GM23338 (cell line): ENCODE measurements around the gene CAMTA1. TPM values are rescaled to one million over a fixed set of nuclear protein-coding genes. Genes with fewer than 3 reads are reported as not detected.

ENCODE experiments used
- ATAC-seq: fragments of 200-7000 bp; cut with Tn5 transposase; 3 replicates; pipeline ENCODE4 v1.9.1; 2020
- DNase-seq: peaks from one replicate; pipeline ENCODE4 v3.0.0-alpha.2; 2015; ENCODE audit warnings: low spot score
- H2AFZ ChIP-seq: fragments of 200-600 bp; sonication (generic); 2 replicates; pipeline ENCODE4 v1.8.0; 2016; ENCODE audit warnings: antibody characterized with exemption, mild to moderate bottlenecking, moderate library complexity
- H3F3A ChIP-seq: fragments of 200-600 bp; sonication (generic); replicated peaks from 2 replicates; pipeline ENCODE4 v1.8.0; 2017; ENCODE audit warnings: antibody characterized with exemption, mixed run types, low read depth
- H3K27ac ChIP-seq: fragments of 200-600 bp; sonication (generic); 2 replicates; pipeline ENCODE4 v1.6.1; 2016; ENCODE audit warnings: low read depth
- H3K27me3 ChIP-seq: fragments of 200-600 bp; sonication (generic); 2 replicates; pipeline ENCODE4 v1.8.0; 2016; ENCODE audit warnings: mild to moderate bottlenecking, mixed run types, moderate library complexity; ENCODE audit not compliant: insufficient read depth
- H3K36me3 ChIP-seq: fragments of 200-600 bp; sonication (generic); 2 replicates; pipeline ENCODE4 v1.8.0; 2016; ENCODE audit warnings: mild to moderate bottlenecking; ENCODE audit not compliant: insufficient read depth
- H3K4me1 ChIP-seq: fragments of 200-600 bp; sonication (generic); 2 replicates; pipeline ENCODE4 v1.8.0; 2016; ENCODE audit warnings: mild to moderate bottlenecking, moderate library complexity; ENCODE audit not compliant: insufficient read depth
- H3K4me2 ChIP-seq: fragments of 200-600 bp; sonication (generic); 2 replicates; pipeline ENCODE4 v1.7.1; 2017; ENCODE audit warnings: mixed run types
- H3K4me3 ChIP-seq: fragments of 200-600 bp; sonication (generic); 2 replicates; pipeline ENCODE4 v1.6.1; 2016; ENCODE audit warnings: mixed run types
- H3K79me2 ChIP-seq: fragments of 200-600 bp; sonication (generic); replicated peaks from 2 replicates; pipeline ENCODE4 v1.8.0; 2017; ENCODE audit warnings: mild to moderate bottlenecking; ENCODE audit not compliant: insufficient read depth
- H3K9me2 ChIP-seq: fragments of 200-600 bp; sonication (generic); 2 replicates; pipeline ENCODE4 v1.8.0; 2017; ENCODE audit not compliant: insufficient read depth
- H4K20me1 ChIP-seq: fragments of 200-600 bp; sonication (generic); replicated peaks from 2 replicates; pipeline ENCODE4 v1.8.0; 2017; ENCODE audit warnings: mild to moderate bottlenecking; ENCODE audit not compliant: insufficient read depth
- H3K27ac Mint-ChIP-seq: 2 replicates; pipeline ENCODE4 v1.8.0; 2020; ENCODE audit warnings: inconsistent platforms, mild to moderate bottlenecking, moderate library complexity, mixed read lengths
- H3K27me3 Mint-ChIP-seq: 3 replicates; pipeline ENCODE4 v1.8.0; 2022; ENCODE audit warnings: low read depth, mild to moderate bottlenecking, moderate library complexity, mixed read lengths, inconsistent platforms; ENCODE audit not compliant: insufficient read depth, poor library complexity
- H3K36me3 Mint-ChIP-seq: 3 replicates; pipeline ENCODE4 v1.8.0; 2021; ENCODE audit warnings: low read depth, mild to moderate bottlenecking, inconsistent platforms, moderate library complexity, mixed read lengths
- H3K4me1 Mint-ChIP-seq: 3 replicates; pipeline ENCODE4 v1.8.0; 2020; ENCODE audit warnings: mild to moderate bottlenecking, inconsistent platforms, mixed read lengths
- H3K4me3 Mint-ChIP-seq: 3 replicates; pipeline ENCODE4 v1.8.0; 2021; ENCODE audit warnings: moderate library complexity, mild to moderate bottlenecking, inconsistent platforms, mixed read lengths
- H3K9me3 Mint-ChIP-seq: 3 replicates; pipeline ENCODE4 v1.8.0; 2020; ENCODE audit warnings: moderate library complexity, mild to moderate bottlenecking, inconsistent platforms, mixed read lengths
- CREB1 ChIP-seq: fragments of 250-450 bp; sonication (Bioruptor Pico); IDR thresholded peaks from 2 replicates; pipeline ENCODE4 v1.5.0; 2020; ENCODE audit warnings: low read depth, mild to moderate bottlenecking, moderate library complexity
- CTCF ChIP-seq, 2 experiments: fragments of 200-600 bp in 1 of 2; sonication (generic) in 1 of 2; conservative IDR thresholded peaks; 2 replicates each; pipeline versions ENCODE4 v1.5.1 to v1.6.1; 2016 to 2017; ENCODE audit warnings: antibody characterized with exemption in 2 of 2, low read depth in 2 of 2, mild to moderate bottlenecking in 2 of 2, moderate library complexity in 1 of 2
- ETS1 ChIP-seq: IDR thresholded peaks from 2 replicates; pipeline ENCODE4 v1.6.1; 2016; ENCODE audit warnings: antibody characterized with exemption
- EZH2 ChIP-seq: fragments of 200-600 bp; sonication (generic); IDR thresholded peaks from one replicate; pipeline ENCODE4 v1.8.0; 2017; ENCODE audit warnings: antibody characterized with exemption, mild to moderate bottlenecking, low read depth; ENCODE audit not compliant: unreplicated experiment
- EZH2phosphoT487 ChIP-seq: fragments of 200-600 bp; sonication (generic); IDR thresholded peaks from one replicate; pipeline ENCODE4 v1.8.1; 2018; ENCODE audit warnings: antibody characterized with exemption; ENCODE audit not compliant: unreplicated experiment
- JUNB ChIP-seq: IDR thresholded peaks from one replicate; pipeline ENCODE4 v1.6.1; 2016; ENCODE audit warnings: antibody characterized with exemption; ENCODE audit not compliant: unreplicated experiment
- NANOG ChIP-seq: IDR thresholded peaks from 2 replicates; pipeline ENCODE4 v1.6.1; 2016; ENCODE audit warnings: antibody characterized with exemption, borderline replicate concordance
- POLR2AphosphoS5 ChIP-seq: IDR thresholded peaks from 2 replicates; pipeline ENCODE4 v1.6.1; 2016; ENCODE audit warnings: antibody characterized with exemption, low read depth
- REST ChIP-seq: IDR thresholded peaks from one replicate; pipeline ENCODE4 v1.6.1; 2018; ENCODE audit warnings: antibody characterized with exemption; ENCODE audit not compliant: unreplicated experiment
- STAT1 ChIP-seq: IDR thresholded peaks from one replicate; pipeline ENCODE4 v1.6.1; 2016; ENCODE audit warnings: antibody characterized with exemption; ENCODE audit not compliant: unreplicated experiment
- ZNF114 ChIP-seq: fragments of 250-450 bp; sonication (Bioruptor Pico); IDR thresholded peaks from 2 replicates; pipeline ENCODE4 v1.5.0; 2020; ENCODE audit warnings: mild to moderate bottlenecking, moderate library complexity
- ZNF331 ChIP-seq: fragments of 250-450 bp; sonication (Bioruptor Pico); IDR thresholded peaks from 2 replicates; pipeline ENCODE4 v1.5.0; 2020; ENCODE audit warnings: low read depth, mild to moderate bottlenecking, moderate library complexity
- ZNF462 ChIP-seq: fragments of 250-450 bp; sonication (Bioruptor Pico); IDR thresholded peaks from 2 replicates; pipeline ENCODE4 v1.5.0; 2020; ENCODE audit warnings: mild to moderate bottlenecking, moderate library complexity
- polyA plus RNA-seq: library from polyadenylated mRNA; unstranded; fragments of >200 nt; fragmentation: Nextera tagmentation; extraction: Ambion mirVana; gene quantifications from 2 replicates; pipeline ENCODE4 v1.2.1, GENCODE V29; 2016
- total RNA-seq: library from RNA; depleted of rRNA; stranded (reverse); fragments of >200 nt; shearing (Covaris generic); gene quantifications from 2 replicates; pipeline ENCODE4 v1.2.3, GENCODE V29; 2014

Gene CAMTA1
- total and polyA plus RNA-seq, 2 experiments from 2014 or later: 115 to 519 TPM

GRCh38 chr1:6783221-6783620 is 2.0 kb upstream of the CAMTA1 start:
- Histone ChIP-seq H3F3A (no peaks in the 10 kb centered on the region), H3K27me3 (no peaks in the 10 kb centered on the region), H4K20me1 (peaks cover 18% of the 10 kb centered on the region), H3K36me3 (no peaks in the 10 kb centered on the region), H3K79me2 (peaks cover 36% of the 10 kb centered on the region), H3K4me1 (peaks cover 25% of the 10 kb centered on the region), H3K4me3 (peak overlapping the region; percentile 68), H3K4me2 (peak overlapping the region; percentile 88), H3K9me2 (no peaks in the 10 kb centered on the region), H3K27ac (no peak overlapping the region), H2AFZ (no peak overlapping the region)
- peaks cover 14% of the 10 kb centered on the region for H3K27me3 Mint-ChIP-seq
- H3K9me3 Mint-ChIP-seq: no peaks in the 10 kb centered on the region
- ATAC-seq (no peak), DNase-seq (no peak)
- peak overlapping the region; percentile 85 for H3K4me3 Mint-ChIP-seq
- H3K36me3 Mint-ChIP-seq: no peaks in the 10 kb centered on the region; the same call in 2 of the 3 replicates
- TF ChIP-seq ZNF462 (CRISPR knock-in tag) (no peak), ZNF331 (CRISPR knock-in tag) (no peak), JUNB (no peak), EZH2phosphoT487 (no peak), CREB1 (CRISPR knock-in tag) (no peak), STAT1 (no peak), REST (no peak), ETS1 (no peak), NANOG (no peak), POLR2AphosphoS5 (no peak), CTCF (conservative IDR thresholded peaks at IDR 0.05; ENCODE audit: low read depth in 2 of 2) (no peak), EZH2 (no peak), ZNF114 (no peak)
- peaks cover 27% of the 10 kb centered on the region for H3K4me1 Mint-ChIP-seq
- H3K27ac Mint-ChIP-seq: no peak overlapping the region
